Activated CD4-positive, CD25-positive, alpha-beta regulatory T cell (primary cell): Measurements from ENCODE around the gene PIAS2.
"Not testable (repeated sequence)": the region's sequence is repeated elsewhere in the genome, so short reads cannot be mapped to it uniquely, and the experiment has no call there.

Experiments
- DNase-seq, 4 experiments: peaks; one replicate each; lab custom pipeline; 2025; lab: John Stamatoyannopoulos, UW

PIAS2 gene

GRCh38 chr18:46831434-46831833 lies 85.9 kb downstream of the PIAS2 start:
- DNase-seq = no peak

- DNase-seq = no peak
Measured at GRCh38 chr18:46830633-46831032, 86.7 kb downstream of the PIAS2 start.

GRCh38 chr18:46829947-46830346 lies 87.4 kb downstream of the PIAS2 start:
- no peak for DNase-seq

GRCh38 chr18:46829531-46829930 lies 87.8 kb downstream of the PIAS2 start:
- no peak for DNase-seq

GRCh38 chr18:46821856-46822711 lies 95.2 kb downstream of the PIAS2 start:
- DNase-seq = no peak

- DNase-seq = no peak
Measured at GRCh38 chr18:46820863-46821262, 96.4 kb downstream of the PIAS2 start.

- no peak for DNase-seq
Measured at GRCh38 chr18:46815661-46816060, 101.6 kb downstream of the PIAS2 start.

- DNase-seq = no peak
Measured at GRCh38 chr18:46814399-46814798, 102.9 kb downstream of the PIAS2 start.

GRCh38 chr18:46812311-46812710 lies 105.0 kb downstream of the PIAS2 start:
- DNase-seq = no peak

- DNase-seq = no peak
Measured at GRCh38 chr18:46810481-46811000, 106.8 kb downstream of the PIAS2 start.

- no peak for DNase-seq
Measured at GRCh38 chr18:46809145-46809544, 108.2 kb downstream of the PIAS2 start.

- not testable (repeated sequence) for DNase-seq
Measured at GRCh38 chr18:46795945-46796344, 121.4 kb downstream of the PIAS2 start.

- DNase-seq = no peak
Measured at GRCh38 chr18:46794607-46795006, 122.7 kb downstream of the PIAS2 start.

GRCh38 chr18:46793565-46793964 lies 123.7 kb downstream of the PIAS2 start:
- DNase-seq = no peak

GRCh38 chr18:46789088-46789487 lies 128.2 kb downstream of the PIAS2 start:
- no peak for DNase-seq

- no peak for DNase-seq
Measured at GRCh38 chr18:46787674-46788073, 129.6 kb downstream of the PIAS2 start.

- DNase-seq = no peak
Measured at GRCh38 chr18:46772357-46772756, 144.9 kb downstream of the PIAS2 start.

- DNase-seq = no peak
Measured at GRCh38 chr18:46771141-46771540, 146.2 kb downstream of the PIAS2 start.

- DNase-seq = no peak
Measured at GRCh38 chr18:46770708-46771107, 146.6 kb downstream of the PIAS2 start.

- no peak for DNase-seq
Measured at GRCh38 chr18:46768166-46768921, 149.0 kb downstream of the PIAS2 start.

- no peak for DNase-seq
Measured at GRCh38 chr18:46767217-46767616, 150.1 kb downstream of the PIAS2 start.

- no peak for DNase-seq
Measured at GRCh38 chr18:46764586-46764985, 152.7 kb downstream of the PIAS2 start.
